Endothelial cell of umbilical vein (primary cell): Measurements from ENCODE around the gene GIMAP1. TPM values are rescaled to one million over a fixed set of nuclear protein-coding genes. Genes with fewer than 3 reads are reported as not detected.

ENCODE experiments used
- BruUV-seq: library from RNA; stranded (reverse); fragments of 400-500 nt; replicated peaks from 2 replicates; lab custom pipeline; 2021; lab: Mats Ljungman, UMichigan
- CTCF ChIA-PET: fragments of 300-600, 350-600 bp; sonication (Branson Sonifier 250); formaldehyde crosslinking; loops from one replicate; lab custom pipeline; 2021; ENCODE audit warnings: antibody characterized with exemption, inconsistent platforms; lab: Charles Lee
- POLR2A ChIA-PET: fragments of 300-600, 350-600 bp; sonication (Branson Sonifier 250); formaldehyde crosslinking; loops from one replicate; lab custom pipeline; 2021; ENCODE audit warnings: antibody characterized with exemption, inconsistent platforms; lab: Charles Lee
- DNase-seq: peaks from one replicate; pipeline ENCODE4 v3.0.0-alpha.2; 2011; ENCODE audit warnings: low read depth, low spot score
- FAIRE-seq: peaks from 2 replicates; lab custom pipeline; 2011; peaks lifted over from hg19 to GRCh38; lab: Jason Lieb, UNC
- H2AFZ ChIP-seq: 2 replicates; pipeline ENCODE4 v1.6.0; 2012; ENCODE audit warnings: low read depth, low read length, control low read depth, inconsistent platforms
- H3K27ac ChIP-seq: 2 replicates; pipeline ENCODE4 v1.5.1; 2011; ENCODE audit warnings: low read depth, mild to moderate bottlenecking, control low read depth, low read length, moderate library complexity; ENCODE audit not compliant: insufficient read depth
- H3K27me3 ChIP-seq, 2 experiments: 2 replicates each; pipeline versions ENCODE4 v1.6.0 to v1.6.1; 2011; ENCODE audit warnings: low read length in 2 of 2, mixed read lengths in 1 of 2; ENCODE audit not compliant: control insufficient read depth in 2 of 2, insufficient read depth in 2 of 2
- H3K36me3 ChIP-seq, 2 experiments: 2 replicates in 1 of 2; 3 replicates in 1 of 2; pipeline ENCODE4 v1.5.1; 2011; ENCODE audit warnings: low read length in 2 of 2, mild to moderate bottlenecking in 1 of 2, moderate library complexity in 1 of 2; ENCODE audit not compliant: control insufficient read depth in 2 of 2, insufficient read depth in 2 of 2; ENCODE audit errors: extremely low read depth in 1 of 2
- H3K4me1 ChIP-seq: 3 replicates; pipeline ENCODE4 v1.5.1; 2011; ENCODE audit warnings: mild to moderate bottlenecking, low read length; ENCODE audit not compliant: control insufficient read depth, insufficient read depth; ENCODE audit errors: extremely low read depth
- H3K4me2 ChIP-seq: 2 replicates; pipeline ENCODE4 v1.6.1; 2011; ENCODE audit warnings: low read length, control low read depth, mixed read lengths; ENCODE audit not compliant: insufficient read depth
- H3K4me3 ChIP-seq, 3 experiments: fragments of 200-600 bp in 1 of 3; sonication (generic), shearing (Covaris generic) in 1 of 3; replicated peaks in 1 of 3; 2 replicates each; pipeline ENCODE4 v1.5.1; 2011 to 2016; ENCODE audit warnings: control low read depth in 3 of 3, low read length in 3 of 3, mild to moderate bottlenecking in 2 of 3, inconsistent platforms in 1 of 3, low read depth in 1 of 3, moderate library complexity in 1 of 3; ENCODE audit not compliant: insufficient read depth in 1 of 3
- H3K79me2 ChIP-seq: 2 replicates; pipeline ENCODE4 v1.6.0; 2012; ENCODE audit warnings: low read length, inconsistent platforms; ENCODE audit not compliant: control insufficient read depth, insufficient read depth
- H3K9ac ChIP-seq: replicated peaks from 2 replicates; pipeline ENCODE3; 2011; ENCODE audit warnings: low read length, control low read depth; ENCODE audit not compliant: insufficient read depth; ENCODE audit errors: extremely low read depth
- H3K9me1 ChIP-seq: replicated peaks from 3 replicates; pipeline ENCODE4 v1.6.0; 2011; ENCODE audit warnings: mild to moderate bottlenecking, low read length; ENCODE audit not compliant: control insufficient read depth, insufficient read depth; ENCODE audit errors: extremely low read depth
- H3K9me3 ChIP-seq: replicated peaks from 2 replicates; pipeline ENCODE4 v1.5.1; 2012; ENCODE audit warnings: low read length, inconsistent platforms; ENCODE audit not compliant: control insufficient read depth, insufficient read depth
- H4K20me1 ChIP-seq: replicated peaks from 2 replicates; pipeline ENCODE3; 2011; ENCODE audit warnings: mild to moderate bottlenecking, low read length; ENCODE audit not compliant: control insufficient read depth, insufficient read depth; ENCODE audit errors: extremely low read depth
- CTCF ChIP-seq, 2 donors: IDR thresholded peaks; 1 replicate in 1 of 2; 2 replicates in 1 of 2; pipeline ENCODE4 v1.5.1; 2011; ENCODE audit warnings: low read length in 2 of 2, mild to moderate bottlenecking in 2 of 2, moderate library complexity in 2 of 2, control low read depth in 1 of 2, inconsistent platforms in 1 of 2, low read depth in 1 of 2; ENCODE audit not compliant: insufficient read depth in 1 of 2; ENCODE audit errors: extremely low read depth in 1 of 2
- EZH2 ChIP-seq: IDR thresholded peaks from 2 replicates; pipeline ENCODE4 v1.6.1; 2012; ENCODE audit warnings: borderline replicate concordance, low read depth, mild to moderate bottlenecking, moderate library complexity, low read length, inconsistent platforms; ENCODE audit not compliant: severe bottlenecking
- FOS ChIP-seq: IDR thresholded peaks from 2 replicates; pipeline ENCODE4 v1.6.1; 2011; ENCODE audit warnings: mild to moderate bottlenecking, low read length, moderate library complexity, borderline replicate concordance; ENCODE audit not compliant: insufficient read depth
- GATA2 ChIP-seq: IDR thresholded peaks from 2 replicates; pipeline ENCODE4 v1.7.0; 2011; ENCODE audit warnings: low read depth, mild to moderate bottlenecking, moderate library complexity, mixed read lengths, low read length; ENCODE audit not compliant: insufficient read length, insufficient read depth
- JUN ChIP-seq: IDR thresholded peaks from 2 replicates; pipeline ENCODE4 v1.6.1; 2011; ENCODE audit warnings: borderline replicate concordance, low read depth; ENCODE audit not compliant: insufficient read length, insufficient read depth
- MAX ChIP-seq: IDR thresholded peaks from 2 replicates; pipeline ENCODE4 v1.6.1; 2011; ENCODE audit not compliant: insufficient read depth, insufficient read length
- MYC ChIP-seq: IDR thresholded peaks from one replicate; pipeline ENCODE4 v1.6.1; 2011; ENCODE audit warnings: mild to moderate bottlenecking, low read depth, low read length
- POLR2A ChIP-seq: IDR thresholded peaks from 2 replicates; pipeline ENCODE4 v1.6.1; 2012; ENCODE audit warnings: low read depth, mild to moderate bottlenecking, control low read depth, low read length
- POLR2AphosphoS5 ChIP-seq: IDR thresholded peaks from 2 replicates; pipeline ENCODE4 v1.6.1; 2012; ENCODE audit warnings: low read depth, mild to moderate bottlenecking, control low read depth, low read length, moderate library complexity; ENCODE audit not compliant: insufficient read depth
- dilution Hi-C: fragments of 300-500 bp; cut with MboI; formaldehyde crosslinking; loops from one replicate; pipeline ENCODE4 v1.15.0; 2019; ENCODE audit warnings: low sequenced_read_pairs; ENCODE audit not compliant: extremely low pct_ligation_motif_present
- intact Hi-C: fragments of 100-400 bp; cut with micrococcal nuclease; formaldehyde crosslinking; loops from one replicate; pipeline ENCODE4 v1.10.0; 2022
- polyA plus RNA-seq, 4 experiments: library from polyadenylated mRNA; depleted of rRNA in 3 of 4; stranded (reverse) in 3 of 4; unstranded in 1 of 4; fragments of >200 nt; gene quantifications; 2 replicates each; pipeline versions ENCODE4 v1.2.1 to v1.2.3, GENCODE V29; 2011 to 2012; ENCODE audit warnings: missing spikeins in 1 of 4
- total RNA-seq: library from RNA; stranded (reverse); gene quantifications from 2 replicates; pipeline ENCODE4 v1.2.3, GENCODE V29; 2021

GIMAP1 gene
- total and polyA plus RNA-seq, 2 donors (not counting 3 experiments of a cell fraction or from before 2014, with no cell fraction given): 10.0 to 11.9 TPM

- no peaks in the 10 kb centered on the region for H3K9me3 ChIP-seq
- H3K79me2 ChIP-seq: no peaks in the 10 kb centered on the region
- dilution Hi-C loops: no loop called here
- no peak for TF ChIP-seq FOS
- TF ChIP-seq MYC: no peak
- TF ChIP-seq POLR2AphosphoS5: no peak
- no peak for TF ChIP-seq POLR2A
- TF ChIP-seq GATA2: no peak
- no peak for TF ChIP-seq EZH2
- H3K4me3 ChIP-seq: no peak overlapping the region
- no peak for DNase-seq
- peaks cover 0 to 14% of the 10 kb centered on the region in 2 experiments for H3K36me3 ChIP-seq
- no peak for FAIRE-seq
- H2AFZ ChIP-seq: no peak overlapping the region
- no peak overlapping the region for H3K27ac ChIP-seq
- ChIA-PET CTCF (interaction anchor here (0.8 to 2.4 kb wide), 4 partner anchors 19 to 293 kb away, joined by 3 to 14 read pairs (median 4); partner anchors contain the start of gene GIMAP8), POLR2A (no interaction called here)
- H3K4me1 ChIP-seq: peaks cover 22% of the 10 kb centered on the region
- no peaks in the 10 kb centered on the region for H4K20me1 ChIP-seq
- intact Hi-C loops: no loop called here
- H3K9ac ChIP-seq: no peak overlapping the region
- no TSS peak for BruUV-seq
- no peaks in the 10 kb centered on the region for H3K27me3 ChIP-seq
- H3K9me1 ChIP-seq: no peaks in the 10 kb centered on the region
- no peak overlapping the region for H3K4me2 ChIP-seq
These were observed 26.0 kb downstream of the GIMAP1 start for GRCh38 chr7:150742286-150742968.

- DNase-seq: no peak
- no peak for FAIRE-seq
- Histone ChIP-seq H3K79me2 (no peaks in the 10 kb centered on the region), H3K27me3 (no peaks in the 10 kb centered on the region), H3K9me1 (no peaks in the 10 kb centered on the region), H2AFZ (no peak overlapping the region), H4K20me1 (no peaks in the 10 kb centered on the region), H3K36me3 (peaks cover 0 to 14% of the 10 kb centered on the region in 2 experiments), H3K4me3 (no peak overlapping the region), H3K27ac (no peak overlapping the region), H3K9me3 (no peaks in the 10 kb centered on the region), H3K4me1 (peaks cover 6% of the 10 kb centered on the region), H3K9ac (no peak overlapping the region), H3K4me2 (no peak overlapping the region)
- ChIA-PET POLR2A (no interaction called here), CTCF (interaction anchor here (1.2 to 1.5 kb wide), 3 partner anchors 21 to 295 kb away, joined by 3 to 5 read pairs (median 5); no protein-coding TSS in a partner anchor)
- TF ChIP-seq FOS (no peak), MAX (no peak), MYC (no peak), EZH2 (no peak), JUN (no peak), POLR2AphosphoS5 (no peak), POLR2A (no peak), GATA2 (no peak), CTCF (IDR thresholded peaks at IDR 0.05; ENCODE audit: extremely low read depth in 1 of 2, insufficient read depth in 1 of 2, low read depth in 1 of 2, low read length in 2 of 2) (no peak)
- dilution Hi-C loops: no loop called here
- intact Hi-C loops: no loop called here
- no TSS peak for BruUV-seq
These were observed 27.7 kb downstream of the GIMAP1 start for GRCh38 chr7:150744041-150744656.
